ENCODE results near the gene NOS1AP.
A peak's percentile ranks its signal among the peaks of the same experiment; 100 is the strongest.

The NOS1AP gene

DNA sequence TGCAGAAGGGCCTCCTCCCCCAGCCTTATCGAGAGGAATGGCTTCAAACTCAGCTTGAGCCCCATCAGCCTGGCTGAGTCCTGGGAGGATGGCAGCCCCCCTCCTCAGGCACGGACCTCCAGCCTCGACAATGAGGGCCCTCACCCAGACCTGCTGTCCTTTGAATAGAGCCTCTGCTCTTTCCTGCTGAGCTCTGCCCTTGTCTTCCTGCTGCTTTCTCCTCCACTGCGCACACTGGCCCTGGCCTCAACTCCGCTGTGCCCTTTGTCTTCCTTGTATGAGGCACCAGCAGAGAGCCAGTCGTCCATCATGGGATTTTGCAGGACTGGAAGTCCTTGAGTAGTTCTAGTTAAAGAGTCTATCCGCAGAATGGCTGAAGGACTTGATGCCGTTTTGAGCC is 314.0 kb downstream of the NOS1AP start:
- DNase-seq (ENCODE audit: low read depth, low spot score) = no peak

DNA sequence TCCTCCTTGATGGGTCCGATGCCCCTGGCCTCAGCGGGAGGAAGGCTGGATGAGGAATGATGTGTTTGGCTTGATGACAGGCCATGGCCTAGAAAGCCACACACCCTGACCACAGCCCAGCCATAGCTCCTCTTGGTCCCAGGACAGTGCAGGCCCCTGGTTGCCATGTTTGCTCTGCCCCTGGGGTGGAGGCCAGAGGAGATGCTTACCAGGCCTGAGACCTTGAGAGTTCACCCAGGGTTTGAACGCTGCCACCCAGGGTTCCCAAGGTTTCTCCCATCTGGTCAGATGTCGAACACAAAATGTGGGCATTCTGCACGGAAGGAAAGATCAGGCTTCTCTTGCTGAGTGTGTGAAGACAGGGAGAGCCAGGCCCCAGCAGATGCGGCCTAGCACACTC is 314.6 kb downstream of the NOS1AP start:
- DNase-seq (ENCODE audit: low read depth, low spot score) = no peak

DNA sequence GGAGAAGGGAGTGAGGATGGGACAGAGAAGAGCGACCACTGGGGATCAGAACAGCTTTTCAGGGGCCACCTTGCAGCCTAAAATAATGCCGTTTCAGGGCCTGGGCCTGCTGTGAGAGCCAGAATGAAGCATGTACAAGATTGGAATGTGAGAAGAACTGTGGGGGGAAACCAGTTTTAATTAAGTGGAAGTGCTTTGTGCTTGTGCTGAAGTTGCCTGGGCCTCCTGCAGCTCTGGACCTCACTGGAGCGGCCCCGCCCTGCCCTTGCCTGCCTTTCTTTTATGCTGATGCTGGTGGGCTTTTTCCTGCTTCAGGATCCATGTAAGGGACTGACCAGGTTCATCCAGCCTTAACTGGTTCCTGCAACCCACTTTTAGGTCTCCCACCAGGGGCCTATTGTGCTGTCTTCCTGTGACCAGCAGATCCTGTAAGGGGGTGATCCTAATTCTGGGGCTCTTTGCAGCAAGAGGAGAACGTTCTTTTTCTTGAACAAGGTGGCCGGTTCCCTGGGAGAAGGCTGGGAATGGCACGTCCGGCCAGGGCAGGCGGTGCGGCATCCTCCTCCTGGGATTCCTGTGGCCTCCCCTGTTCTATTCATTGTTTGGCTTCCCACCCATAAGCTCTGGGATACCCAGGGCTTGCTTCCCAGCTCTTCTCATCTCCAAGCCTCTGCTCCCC is 315.2 kb downstream of the NOS1AP start:
- peak; percentile 41 for DNase-seq (ENCODE audit: low read depth, low spot score)

DNA sequence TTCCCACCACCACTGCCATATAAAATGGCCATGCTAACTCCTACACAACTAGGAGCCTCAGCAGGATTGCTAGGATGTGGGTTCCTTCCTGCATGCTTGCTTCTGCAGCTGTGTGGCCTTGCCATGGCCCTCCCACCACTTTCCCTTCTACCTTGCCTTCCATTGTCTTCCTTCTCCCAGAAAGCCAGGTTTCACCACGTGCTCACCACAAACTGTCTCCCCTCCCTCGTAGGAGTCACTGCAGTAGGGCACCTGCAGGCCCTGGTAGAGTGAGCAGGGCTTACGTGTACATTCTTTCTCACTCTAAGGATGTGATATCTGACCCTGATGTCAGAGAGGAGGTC is 315.8 kb downstream of the NOS1AP start:
- DNase-seq (ENCODE audit: low read depth, low spot score) = no peak

DNA sequence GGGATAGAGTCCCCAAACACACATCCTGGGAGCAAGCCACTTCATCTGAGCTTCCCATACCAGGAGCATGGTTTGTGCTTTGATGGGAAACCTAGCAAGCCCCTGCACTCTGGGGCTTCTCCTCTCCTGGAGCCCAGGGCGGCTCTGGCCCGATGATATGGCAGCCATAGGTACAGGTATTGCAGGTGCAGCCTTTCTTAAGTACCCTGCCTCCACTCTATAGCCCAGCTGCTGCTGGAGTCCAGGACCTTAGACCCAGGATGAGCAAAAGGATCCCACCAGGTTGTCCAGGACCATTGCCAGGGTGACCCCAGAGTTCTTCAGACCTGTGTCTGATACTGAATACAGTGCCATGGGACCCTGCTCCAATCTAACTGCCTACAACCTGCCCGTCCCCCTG is 316.2 kb downstream of the NOS1AP start:
- DNase-seq (ENCODE audit: low read depth, low spot score) = no peak

DNA sequence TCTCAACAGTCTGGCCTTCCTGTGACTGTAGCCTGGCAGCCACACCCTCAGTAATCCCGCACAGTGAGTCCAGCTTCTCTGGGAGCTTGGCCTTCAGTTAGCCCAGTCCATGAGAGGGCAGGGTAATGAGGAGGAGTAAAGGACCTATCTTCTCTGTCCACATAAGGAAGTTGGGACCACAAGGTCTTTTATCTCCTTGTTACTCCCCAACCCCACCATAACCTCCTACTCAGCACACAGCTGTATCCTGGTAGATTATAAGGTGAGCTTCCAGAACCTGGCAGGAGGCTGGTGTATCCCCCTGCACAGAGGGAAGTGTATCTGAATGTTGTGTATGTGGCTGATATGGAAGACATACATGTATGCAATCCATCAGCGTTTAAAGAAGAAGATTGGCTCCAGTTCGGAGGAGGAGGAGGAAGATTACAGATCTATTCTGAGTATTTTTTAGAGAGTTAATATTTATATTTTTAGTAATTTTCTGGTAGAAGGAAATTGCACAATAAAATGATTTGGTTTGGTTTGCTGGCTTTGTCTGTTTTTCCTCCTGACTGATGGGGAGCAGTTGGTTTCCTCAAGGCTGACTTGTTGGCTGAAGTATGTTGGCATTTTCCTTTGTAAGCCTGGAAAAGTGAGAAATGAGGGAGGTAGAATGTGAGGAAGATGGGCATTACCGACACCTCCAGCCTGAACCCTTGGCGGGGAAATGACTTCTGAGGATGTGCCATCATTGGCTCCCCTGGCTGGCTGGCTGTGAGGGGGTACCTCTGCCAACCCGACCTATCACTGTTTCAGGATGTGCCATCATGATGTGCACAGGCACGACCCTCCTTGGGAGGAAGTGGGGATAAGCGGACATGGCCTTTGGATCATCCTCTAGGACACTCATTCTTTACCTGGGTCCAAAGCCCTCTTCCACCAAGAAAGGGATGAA is 317.1 kb downstream of the NOS1AP start:
- no peak for DNase-seq (ENCODE audit: low read depth, low spot score)

DNA sequence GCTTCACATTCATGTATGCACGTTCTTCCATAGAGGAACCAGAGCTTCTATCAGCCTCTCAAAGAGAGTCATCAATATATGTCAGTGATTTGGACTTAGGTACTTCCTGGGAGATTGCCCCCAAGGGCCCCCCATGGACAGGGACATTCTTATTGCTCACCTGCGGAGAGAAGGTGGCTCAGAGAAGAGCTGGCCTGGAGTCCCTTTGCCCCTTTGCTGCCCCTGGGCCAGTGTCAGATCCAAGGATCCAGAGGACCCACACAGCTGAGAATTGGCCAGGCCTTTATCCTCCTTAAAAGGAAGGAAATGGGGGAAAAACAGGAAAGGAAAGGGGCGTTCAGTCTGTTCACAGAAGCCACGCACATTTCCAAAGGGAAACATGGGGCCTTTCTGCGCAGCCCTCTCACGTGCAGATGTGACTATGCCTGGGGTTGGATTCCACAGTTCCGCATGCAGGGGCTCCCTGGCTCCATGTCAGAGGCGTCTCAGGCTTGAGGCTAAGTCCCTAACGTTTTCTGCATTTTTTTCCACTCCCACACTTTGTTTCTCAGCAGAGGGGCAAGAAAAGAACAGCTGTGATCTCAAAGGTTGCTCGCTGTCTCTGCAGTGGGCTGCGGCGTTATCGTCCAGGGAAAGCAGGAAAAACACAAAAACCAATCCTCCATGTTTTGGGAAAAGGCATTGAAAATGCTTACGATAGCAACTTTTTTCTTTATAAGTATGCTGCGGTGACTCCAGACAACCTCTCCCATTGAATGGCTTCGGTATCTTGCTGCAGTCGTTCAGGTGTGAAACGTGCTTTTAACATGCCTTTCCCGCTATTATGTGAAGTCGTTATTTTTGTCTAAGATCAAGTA is 318.0 kb downstream of the NOS1AP start:
- DNase-seq (ENCODE audit: low read depth, low spot score) = no peak

DNA sequence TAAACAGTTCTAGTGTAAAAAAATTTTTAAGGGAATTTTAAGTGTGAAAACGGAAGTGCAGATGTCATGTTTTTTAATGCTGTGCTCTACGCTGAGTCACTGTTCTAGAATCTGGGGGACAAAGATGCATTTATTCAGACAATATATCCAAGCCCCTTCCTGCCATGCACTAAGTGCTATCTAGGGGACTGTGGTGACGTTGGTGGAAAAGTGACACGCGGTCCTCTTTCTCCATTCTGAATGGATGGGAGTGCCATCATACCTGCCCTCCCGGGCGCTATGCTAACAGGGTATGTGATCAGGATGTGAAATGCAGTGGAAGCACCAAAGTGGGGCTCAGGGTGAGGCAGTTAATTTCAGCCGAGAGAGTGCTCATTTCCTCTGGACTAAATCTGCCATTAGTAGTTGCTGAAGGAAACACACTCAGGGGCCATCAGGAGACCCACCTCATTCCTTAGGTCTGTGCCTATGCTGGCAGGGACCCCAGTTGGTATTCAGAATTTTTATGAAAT is 318.6 kb downstream of the NOS1AP start:
- DNase-seq (ENCODE audit: low read depth, low spot score) = no peak

DNA sequence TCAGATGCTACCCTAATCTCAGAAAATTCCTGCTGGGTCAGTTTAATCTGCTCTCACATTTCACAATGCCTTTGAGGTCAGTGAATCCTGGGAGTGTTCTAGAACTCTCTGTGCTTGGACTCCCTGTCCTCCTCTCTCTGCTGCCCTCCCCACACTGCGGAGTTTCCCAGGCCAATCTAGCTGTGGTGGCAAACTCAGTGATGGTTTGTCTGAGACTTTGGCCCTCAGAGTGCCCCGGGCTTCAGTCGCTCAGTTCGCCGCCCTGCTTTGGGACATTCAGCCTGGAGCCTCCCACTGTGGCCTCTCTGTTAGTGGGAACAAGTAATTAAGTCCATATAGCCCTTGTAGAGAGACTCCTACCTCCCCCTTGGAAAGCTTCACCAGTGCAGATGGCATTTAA is 319.1 kb downstream of the NOS1AP start:
- DNase-seq (ENCODE audit: low read depth, low spot score) = no peak

DNA sequence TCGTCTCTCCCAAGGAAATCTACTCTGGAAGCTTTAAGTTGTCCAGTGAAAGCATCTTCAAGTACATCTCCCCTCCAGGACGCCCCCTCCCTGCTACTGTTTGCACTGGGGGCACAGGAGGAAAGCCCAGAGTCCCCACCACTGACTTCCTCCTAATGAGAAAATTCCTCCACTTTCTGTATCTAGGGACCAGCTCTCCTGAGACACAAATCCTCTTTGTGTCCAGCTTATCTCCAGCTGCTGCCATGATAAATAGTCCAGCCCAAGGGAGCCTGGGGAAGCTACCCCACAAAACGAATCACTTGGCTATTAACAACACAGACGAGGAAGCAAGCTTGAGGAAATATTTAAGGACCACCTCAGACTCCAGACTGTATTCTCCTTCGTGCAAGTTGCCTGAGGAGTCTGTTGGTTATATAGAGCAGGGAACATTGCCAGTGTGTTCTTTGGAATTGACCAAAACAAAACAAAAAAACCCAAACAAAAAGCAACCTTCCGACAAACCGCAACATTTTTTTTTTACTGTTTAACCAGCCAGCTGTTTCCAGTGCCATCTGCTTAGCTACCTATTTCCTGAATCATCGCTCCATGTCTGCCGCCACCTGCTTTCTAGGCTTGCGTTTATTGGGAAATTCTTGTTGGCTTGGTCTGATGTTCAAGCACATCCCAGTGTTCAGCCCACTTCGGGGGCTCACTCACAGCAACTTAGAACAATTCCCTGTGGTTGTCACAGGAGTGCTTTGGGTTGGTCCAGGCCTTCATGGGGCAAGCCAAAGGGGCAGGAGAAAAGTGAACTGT is 319.7 kb downstream of the NOS1AP start:
- peak; percentile 31 for DNase-seq (ENCODE audit: low read depth, low spot score)

DNA sequence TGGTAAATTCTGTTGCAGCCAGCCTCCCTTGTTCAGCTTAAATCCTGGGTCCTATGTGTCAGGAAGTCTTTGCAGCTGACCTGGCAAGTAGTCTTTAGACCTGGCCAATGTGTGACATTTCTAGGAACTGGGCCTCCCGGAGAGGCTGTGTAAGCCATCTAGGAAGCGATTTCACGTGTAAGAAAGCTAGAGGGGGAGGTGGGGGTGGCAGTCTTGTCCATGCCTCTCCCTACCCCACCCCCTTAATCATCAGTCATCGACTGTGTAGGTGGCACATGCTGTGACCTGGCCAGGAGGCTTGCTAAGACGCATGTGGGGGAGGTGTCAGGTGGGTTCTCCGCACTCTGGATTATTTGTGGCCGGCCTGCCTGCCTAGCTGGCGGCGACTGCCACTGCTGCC is 320.5 kb downstream of the NOS1AP start:
- no peak for DNase-seq (ENCODE audit: low read depth, low spot score)

DNA sequence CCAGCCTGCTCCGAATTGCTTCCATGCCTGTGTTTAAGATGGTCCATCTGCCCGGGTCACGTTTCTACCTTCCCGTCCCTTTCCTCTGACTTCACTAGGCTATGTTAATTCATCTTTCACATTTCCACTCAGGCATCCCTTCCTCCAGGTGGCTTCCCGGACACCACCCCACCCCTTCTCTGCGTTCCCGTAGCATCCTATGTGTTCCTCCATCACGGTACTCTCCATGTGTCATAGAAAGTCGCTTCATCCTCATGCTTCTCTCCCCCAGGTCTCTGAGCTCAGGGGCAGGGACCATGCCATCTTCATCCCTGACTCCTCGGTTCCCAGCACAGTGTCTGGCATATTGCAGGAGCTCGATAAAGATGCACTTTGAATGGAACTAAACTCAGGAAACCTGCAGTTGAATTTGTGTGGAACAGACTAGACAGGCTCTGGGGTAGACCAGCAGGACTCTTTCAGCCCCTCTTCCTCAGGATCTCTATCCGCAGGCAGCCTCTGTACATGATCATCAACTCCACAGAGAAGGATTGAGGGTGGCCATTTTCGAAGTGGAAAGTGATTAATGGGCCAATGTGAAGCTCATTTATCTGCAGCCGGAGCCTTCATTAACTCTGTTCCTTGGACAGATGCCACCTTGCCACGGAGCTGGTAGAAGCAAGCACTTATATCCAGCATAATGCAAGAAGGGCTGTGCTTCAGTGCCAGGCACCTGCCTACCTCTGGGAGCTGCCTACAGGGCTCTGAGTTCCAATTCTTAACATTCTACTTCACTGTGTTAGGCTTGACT is 321.1 kb downstream of the NOS1AP start:
- DNase-seq (ENCODE audit: low read depth, low spot score) = no peak

DNA sequence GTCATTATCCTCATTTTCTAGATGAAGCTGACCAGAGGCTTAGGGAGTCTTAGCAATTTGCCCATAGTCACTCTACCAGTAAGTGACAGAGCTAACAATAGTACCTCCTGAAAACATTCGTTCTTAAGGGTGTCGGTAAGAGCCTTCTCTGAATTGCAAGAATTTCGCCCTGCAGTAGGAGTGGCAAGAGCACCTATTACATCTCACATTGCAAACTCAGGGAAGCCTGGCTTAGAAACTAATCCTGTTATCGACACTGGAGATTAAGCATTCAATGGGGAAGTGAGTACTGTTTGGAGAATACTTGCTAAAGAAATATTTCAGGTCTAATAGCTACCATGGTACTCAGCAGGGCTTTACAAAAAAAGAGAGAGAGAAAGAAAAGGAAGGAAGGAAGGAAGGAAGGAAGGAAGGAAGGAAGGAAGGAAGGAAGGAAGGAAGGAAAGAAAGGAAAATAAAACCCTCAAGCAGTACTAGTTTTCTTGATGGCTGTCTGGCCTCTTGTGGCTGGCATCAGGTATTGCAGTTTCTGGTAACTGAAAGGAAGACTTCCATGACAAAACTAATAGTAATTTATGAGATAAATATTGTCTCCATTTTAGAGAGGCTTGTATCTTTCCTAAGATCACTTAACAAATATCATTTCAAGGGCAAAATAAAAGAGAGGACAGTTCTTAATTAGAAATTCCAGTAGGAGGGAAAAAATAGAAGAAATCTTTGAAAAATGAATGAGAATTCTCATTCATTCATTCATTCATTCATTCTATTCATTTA is 322.5 kb downstream of the NOS1AP start:
- DNase-seq (ENCODE audit: low read depth, low spot score) = no peak

DNA sequence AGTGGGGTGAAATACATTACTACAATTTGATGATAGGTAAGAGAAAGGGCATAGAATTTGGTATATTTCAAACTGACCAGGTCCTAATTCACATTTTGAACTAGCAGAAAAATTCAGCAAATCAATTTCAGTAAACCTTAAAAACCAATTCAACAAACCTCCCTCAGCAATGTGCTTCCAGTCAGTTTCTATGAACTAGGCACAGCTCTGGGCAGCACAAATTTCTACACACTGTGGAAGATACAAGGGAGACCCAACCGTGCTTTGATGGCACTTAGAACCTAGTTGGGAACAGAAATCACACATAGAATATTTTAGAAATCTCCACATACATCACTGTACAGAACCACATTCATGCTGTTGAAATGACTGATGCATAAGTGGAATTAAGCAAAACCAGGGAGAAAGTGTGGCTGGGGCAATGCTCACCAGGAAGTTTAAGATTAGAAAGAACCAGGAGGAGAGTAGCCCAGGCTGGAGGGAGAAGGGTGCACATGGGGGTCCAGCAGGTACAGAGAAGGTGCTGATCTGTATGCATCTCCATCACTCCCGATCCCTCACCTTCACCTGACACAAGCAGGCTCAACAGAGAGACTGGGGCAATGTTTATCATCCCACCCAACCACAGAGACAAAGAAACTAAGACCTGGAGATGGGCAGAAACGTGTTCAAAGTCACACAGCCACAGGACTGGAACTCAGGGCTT is 326.9 kb downstream of the NOS1AP start:
- no peak for DNase-seq (ENCODE audit: low read depth, low spot score)

DNA sequence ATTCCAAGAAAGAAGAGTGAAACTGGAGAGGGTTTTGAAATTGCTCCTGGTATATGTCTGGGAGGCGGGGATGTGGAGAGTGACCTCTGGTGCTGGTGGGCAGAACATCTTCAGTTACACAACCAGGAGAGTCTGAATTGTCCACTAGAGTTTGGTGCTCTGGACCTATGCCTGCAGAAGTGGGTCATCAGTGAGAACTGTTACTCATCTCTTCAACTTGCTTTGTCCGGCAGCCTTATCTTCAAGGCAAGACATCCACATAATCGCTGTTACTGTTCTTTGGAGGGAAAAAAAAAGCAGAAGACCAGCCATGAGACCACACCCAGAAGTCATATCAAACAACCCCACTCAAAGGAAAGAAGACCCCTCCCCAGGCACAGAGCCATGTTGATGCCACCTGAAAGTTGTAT is 327.6 kb downstream of the NOS1AP start:
- no peak for DNase-seq (ENCODE audit: low read depth, low spot score)

DNA sequence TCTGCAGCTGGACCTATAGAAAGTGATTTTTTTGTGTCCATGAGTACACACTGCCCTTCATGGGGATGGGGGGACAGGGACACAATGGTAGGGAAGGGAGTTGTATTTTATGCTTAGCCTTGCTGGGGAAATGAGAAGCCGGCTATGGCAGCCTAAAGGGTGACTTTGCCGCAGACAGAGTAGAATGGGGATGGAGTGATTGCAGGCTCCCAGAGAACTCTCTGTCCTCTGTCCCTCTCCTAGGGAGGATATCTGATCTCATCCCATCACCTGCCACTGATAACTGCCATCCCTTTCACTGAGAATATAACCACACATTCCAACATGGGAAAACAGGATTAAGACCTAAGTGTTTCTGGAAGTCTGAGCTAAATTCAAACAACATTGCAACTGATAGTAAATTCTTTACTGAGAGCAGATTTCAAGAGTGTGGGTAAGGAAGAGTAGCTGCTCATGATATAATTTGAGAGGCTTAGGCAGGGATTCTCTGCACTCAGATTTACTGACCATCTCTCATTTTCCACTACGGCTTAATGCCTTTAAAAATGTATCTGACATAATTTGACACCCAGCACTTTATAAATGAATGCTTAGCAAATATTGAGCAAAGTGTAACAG is 328.6 kb downstream of the NOS1AP start:
- no peak for DNase-seq (ENCODE audit: low read depth, low spot score)

DNA sequence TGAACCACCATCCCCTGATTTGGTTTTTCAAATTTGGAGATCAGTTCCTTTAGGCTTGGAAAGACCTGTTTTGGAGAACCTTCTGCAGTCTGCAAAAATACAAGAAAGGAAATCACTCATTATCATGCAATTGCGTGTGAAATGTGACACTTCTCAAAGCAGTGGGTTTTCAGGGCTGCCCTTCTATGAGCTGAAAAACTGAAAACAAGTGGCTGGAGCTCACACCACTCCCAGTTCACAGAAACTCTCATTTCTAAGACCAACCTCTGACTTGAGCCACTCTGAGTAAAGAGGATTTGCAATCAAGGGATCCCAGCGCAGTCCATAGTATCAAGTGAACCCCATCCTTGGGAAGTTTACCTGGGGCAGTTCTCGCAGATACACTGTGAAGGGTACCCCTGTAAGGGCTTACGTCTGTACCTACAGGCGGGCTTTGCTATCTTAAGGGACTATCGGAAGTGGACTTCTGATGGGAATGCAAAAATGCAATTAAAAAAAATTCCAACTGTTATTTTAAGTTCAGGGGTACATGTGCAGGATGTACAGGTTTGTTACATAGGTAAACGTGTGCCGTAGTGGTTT is 329.6 kb downstream of the NOS1AP start:
- no peak for DNase-seq (ENCODE audit: low read depth, low spot score)

DNA sequence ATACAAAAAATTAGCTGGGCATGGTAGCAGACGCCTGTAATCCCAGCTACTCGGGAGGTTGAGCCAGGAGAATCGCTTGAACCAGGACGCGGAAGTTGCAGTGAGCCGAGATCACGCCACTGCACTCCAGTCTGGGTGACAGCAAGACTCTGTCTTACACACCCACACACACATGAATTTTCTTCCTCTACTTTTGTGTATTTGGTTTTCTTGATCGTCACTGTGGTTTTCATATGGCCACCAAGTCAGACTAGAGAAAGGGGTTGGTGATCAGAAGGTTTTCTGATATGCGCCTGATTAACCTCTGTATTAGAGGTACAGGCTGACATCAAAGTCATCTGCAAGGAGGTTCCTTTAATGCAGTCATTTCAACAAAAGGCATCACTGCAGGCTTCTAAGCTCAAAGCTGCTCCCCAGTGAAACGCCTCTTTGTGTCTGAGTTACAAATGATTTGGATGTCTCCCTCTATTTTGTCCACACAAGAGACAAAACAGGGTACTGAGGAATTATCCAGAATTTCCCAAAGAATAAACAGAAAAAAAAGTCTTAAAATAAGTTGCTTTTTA is 331.4 kb downstream of the NOS1AP start:
- no peak for DNase-seq (ENCODE audit: low read depth, low spot score)
